HG02885 (cell line): ENCODE measurements around the gene POLRMT.
"Not testable (repeated sequence)": the region's sequence is repeated elsewhere in the genome, so short reads cannot be mapped to it uniquely, and the experiment has no call there.

ENCODE experiments used
- ATAC-seq: cut with Tn5 transposase; IDR thresholded peaks from one replicate; pipeline ENCODE4 v1.9.1; 2021; ENCODE audit warnings: mild to moderate bottlenecking; ENCODE audit not compliant: unreplicated experiment, poor library complexity

The POLRMT gene

GRCh38 chr19:597406-598315 is 35.7 kb downstream of the POLRMT start:
- ATAC-seq: no peak

GRCh38 chr19:596263-596655 is 37.1 kb downstream of the POLRMT start:
- ATAC-seq: no peak

- no peak for ATAC-seq
These were observed 37.7 kb downstream of the POLRMT start for GRCh38 chr19:595326-596262.

GRCh38 chr19:594265-594870 is 39.0 kb downstream of the POLRMT start:
- ATAC-seq: no peak

GRCh38 chr19:593505-593904 is 39.8 kb downstream of the POLRMT start:
- no peak for ATAC-seq

GRCh38 chr19:593055-593454 is 40.3 kb downstream of the POLRMT start:
- ATAC-seq: no peak

GRCh38 chr19:592101-592500 is 41.2 kb downstream of the POLRMT start:
- no peak for ATAC-seq

GRCh38 chr19:591099-591958 is 42.0 kb downstream of the POLRMT start:
- ATAC-seq: no peak

GRCh38 chr19:590750-591098 is 42.6 kb downstream of the POLRMT start:
- no peak for ATAC-seq

GRCh38 chr19:590396-590745 is 43.0 kb downstream of the POLRMT start:
- no peak for ATAC-seq

- ATAC-seq: no peak
These were observed 43.5 kb downstream of the POLRMT start, which contains the start of gene HCN2 for GRCh38 chr19:589693-590395. Gene HCN2, plus strand, starts transcription at chr19:589881. Its CDS starts 65 bp downstream, at chr19:589946.

GRCh38 chr19:588741-589692 is 44.3 kb downstream of the POLRMT start:
- no peak for ATAC-seq

- ATAC-seq: no peak
These were observed 45.1 kb downstream of the POLRMT start for GRCh38 chr19:588093-588740.

GRCh38 chr19:585551-586110 is 47.7 kb downstream of the POLRMT start:
- ATAC-seq: no peak

- not testable (repeated sequence) for ATAC-seq
These were observed 48.2 kb downstream of the POLRMT start for GRCh38 chr19:585146-585545.

GRCh38 chr19:584240-585001 is 48.9 kb downstream of the POLRMT start:
- no peak for ATAC-seq

GRCh38 chr19:583968-584239 is 49.4 kb downstream of the POLRMT start:
- ATAC-seq: no peak
